ENCODE results near the gene ARHGAP15. TPM values are rescaled to one million over a fixed set of nuclear protein-coding genes. Genes with fewer than 3 reads are reported as not detected.

ARHGAP15 gene
- polyA plus RNA-seq, 1 donor from 2014 or later, result 0.30 TPM

- H3K79me2 ChIP-seq (replicated peaks; ENCODE audit: insufficient read depth, low read length), result no peaks in the 10 kb centered on the region
- no peaks in the 10 kb centered on the region for H3K27me3 ChIP-seq (ENCODE audit: insufficient read depth, low read depth, low read length)
- no peaks in the 10 kb centered on the region for H3K36me3 ChIP-seq (ENCODE audit: insufficient read depth, low read length)
- no peaks in the 10 kb centered on the region for H4K20me1 ChIP-seq (ENCODE audit: insufficient read depth)
- no peak overlapping the region for H2AFZ ChIP-seq (ENCODE audit: low read depth, low read length)
- no peak overlapping the region for H3K27ac ChIP-seq (ENCODE audit: low read length)
- H3K9ac ChIP-seq (ENCODE audit: low read length), result no peak overlapping the region
- H3K9me2 ChIP-seq (ENCODE audit: insufficient read depth, low read length), result no peaks in the 10 kb centered on the region
- H3F3A ChIP-seq (ENCODE audit: insufficient read depth, low read length, poor library complexity, severe bottlenecking), result no peaks in the 10 kb centered on the region
- no peaks in the 10 kb centered on the region for H3K9me3 ChIP-seq (ENCODE audit: low read length)
- no peak overlapping the region for H3K4me3 ChIP-seq (ENCODE audit: low read length)
- TF ChIP-seq EZH2 (IDR thresholded peaks at IDR 0.05; ENCODE audit: borderline replicate concordance, insufficient read depth, low read length, poor library complexity, severe bottlenecking) (no peak), TAF1 (IDR thresholded peaks at IDR 0.05; ENCODE audit: low read depth) (no peak), POLR2AphosphoS5 (IDR thresholded peaks at IDR 0.05) (no peak), REST (IDR thresholded peaks at IDR 0.05; ENCODE audit: borderline replicate concordance) (no peak), MXI1 (conservative IDR thresholded peaks at IDR 0.05; ENCODE audit: poor library complexity, severe bottlenecking) (no peak), EP300 (conservative IDR thresholded peaks at IDR 0.05; ENCODE audit: poor library complexity, severe bottlenecking) (no peak), RAD21 (conservative IDR thresholded peaks at IDR 0.05) (no peak), CTCF (IDR thresholded peaks at IDR 0.05; ENCODE audit: poor library complexity, severe bottlenecking) (no peak)
- no peak overlapping the region for H3K4me2 ChIP-seq (ENCODE audit: low read length)
These were observed 10.7 kb downstream of the ARHGAP15 start for GRCh38 chr2:143139835-143140393.

- TF ChIP-seq POLR2AphosphoS5 (IDR thresholded peaks at IDR 0.05) (no peak), REST (IDR thresholded peaks at IDR 0.05; ENCODE audit: borderline replicate concordance) (no peak), SMC3 (conservative IDR thresholded peaks at IDR 0.05; ENCODE audit: poor library complexity) (no peak), MXI1 (conservative IDR thresholded peaks at IDR 0.05; ENCODE audit: poor library complexity, severe bottlenecking) (no peak), TAF1 (IDR thresholded peaks at IDR 0.05; ENCODE audit: low read depth) (no peak), EZH2 (IDR thresholded peaks at IDR 0.05; ENCODE audit: borderline replicate concordance, insufficient read depth, low read length, poor library complexity, severe bottlenecking) (no peak), RAD21 (conservative IDR thresholded peaks at IDR 0.05) (no peak)
- no peak overlapping the region for H3K4me3 ChIP-seq (ENCODE audit: low read length)
These were observed 11.8 kb downstream of the ARHGAP15 start for GRCh38 chr2:143140864-143141661.

More at GRCh38 chr2:143140864-143141661, 11.8 kb downstream of the ARHGAP15 start:
- Histone ChIP-seq H3K9me3 (ENCODE audit: low read length) (no peaks in the 10 kb centered on the region), H3K4me2 (ENCODE audit: low read length) (no peak overlapping the region), H3K9me2 (ENCODE audit: insufficient read depth, low read length) (no peaks in the 10 kb centered on the region), H2AFZ (ENCODE audit: low read depth, low read length) (no peak overlapping the region), H3K36me3 (ENCODE audit: insufficient read depth, low read length) (no peaks in the 10 kb centered on the region), H3K9ac (ENCODE audit: low read length) (no peak overlapping the region), H4K20me1 (ENCODE audit: insufficient read depth) (no peaks in the 10 kb centered on the region), H3K27me3 (ENCODE audit: insufficient read depth, low read depth, low read length) (no peaks in the 10 kb centered on the region), H3F3A (ENCODE audit: insufficient read depth, low read length, poor library complexity, severe bottlenecking) (no peaks in the 10 kb centered on the region), H3K79me2 (replicated peaks; ENCODE audit: insufficient read depth, low read length) (no peaks in the 10 kb centered on the region), H3K27ac (ENCODE audit: low read length) (no peak overlapping the region)
